CD14-positive monocyte (primary cell): ENCODE measurements around the gene ACSS1. TPM values are rescaled to one million over a fixed set of nuclear protein-coding genes. Genes with fewer than 3 reads are reported as not detected.
A peak's percentile ranks its signal among the peaks of the same experiment; 100 is the strongest.

Source experiments
- DNase-seq, 3 donors: peaks; one replicate each; pipeline ENCODE4 v3.0.0-alpha.2; 2011 to 2022
- H2AFZ ChIP-seq: 2 replicates; pipeline ENCODE4 v1.6.0; 2012; ENCODE audit warnings: mild to moderate bottlenecking, low read depth, low read length, inconsistent platforms; ENCODE audit not compliant: insufficient read depth, poor library complexity, severe bottlenecking
- H3K27ac ChIP-seq, 2 donors: 1 replicate in 1 of 2; 2 replicates in 1 of 2; pipeline ENCODE4 v1.5.1; 2012 to 2013; ENCODE audit warnings: low read length in 2 of 2, control low read depth in 1 of 2, inconsistent platforms in 1 of 2, low read depth in 1 of 2, mild to moderate bottlenecking in 1 of 2
- H3K27me3 ChIP-seq, 2 donors: one replicate each; pipeline versions ENCODE4 v1.6.0 to v1.6.1; 2011 to 2013; ENCODE audit warnings: low read length in 2 of 2; ENCODE audit not compliant: control insufficient read depth in 2 of 2, insufficient read depth in 2 of 2
- H3K36me3 ChIP-seq, 2 donors: replicated peaks in 1 of 2; 1 replicate in 1 of 2; 2 replicates in 1 of 2; pipeline versions ENCODE4 v1.5.1 to v1.6.1; 2012 to 2013; ENCODE audit warnings: low read length in 2 of 2, control low read depth in 1 of 2, inconsistent platforms in 1 of 2, mild to moderate bottlenecking in 1 of 2; ENCODE audit not compliant: insufficient read depth in 2 of 2, control insufficient read depth in 1 of 2
- H3K4me1 ChIP-seq, 2 donors: 1 replicate in 1 of 2; 2 replicates in 1 of 2; pipeline versions ENCODE4 v1.5.1 to v1.6.1; 2012 to 2013; ENCODE audit warnings: low read length in 2 of 2, control low read depth in 1 of 2, inconsistent platforms in 1 of 2, mild to moderate bottlenecking in 1 of 2, moderate library complexity in 1 of 2; ENCODE audit not compliant: insufficient read depth in 2 of 2, control insufficient read depth in 1 of 2
- H3K4me2 ChIP-seq: replicated peaks from 2 replicates; pipeline ENCODE3; 2012; ENCODE audit warnings: low read length, moderate library complexity, mild to moderate bottlenecking; ENCODE audit not compliant: poor library complexity, severe bottlenecking; ENCODE audit errors: extremely low read depth
- H3K4me3 ChIP-seq, 3 experiments: fragments of 200-600 bp in 1 of 3; sonication (generic) in 1 of 3; replicated peaks in 1 of 3; 1 replicate in 2 of 3; 2 replicates in 1 of 3; pipeline ENCODE4 v1.5.1; 2011 to 2013; ENCODE audit warnings: low read length in 3 of 3, mild to moderate bottlenecking in 3 of 3, control low read depth in 2 of 3, low read depth in 2 of 3, inconsistent platforms in 1 of 3, moderate library complexity in 1 of 3
- H3K79me2 ChIP-seq: 2 replicates; pipeline ENCODE4 v1.6.0; 2012; ENCODE audit warnings: mild to moderate bottlenecking, control low read depth, inconsistent platforms, low read length, moderate library complexity; ENCODE audit not compliant: insufficient read depth
- H3K9ac ChIP-seq: 2 replicates; pipeline ENCODE4 v1.6.0; 2017; ENCODE audit warnings: low read length, mild to moderate bottlenecking; ENCODE audit not compliant: insufficient read depth, poor library complexity, severe bottlenecking
- H3K9me3 ChIP-seq, 2 donors: replicated peaks in 1 of 2; 1 replicate in 1 of 2; 2 replicates in 1 of 2; pipeline versions ENCODE4 v1.5.1 to v1.6.1; 2012 to 2013; ENCODE audit warnings: low read length in 2 of 2, control low read depth in 1 of 2; ENCODE audit not compliant: control insufficient read depth in 1 of 2, insufficient read depth in 1 of 2
- H4K20me1 ChIP-seq: 2 replicates; pipeline ENCODE4 v1.6.0; 2012; ENCODE audit warnings: mild to moderate bottlenecking, low read length, control low read depth, moderate library complexity; ENCODE audit not compliant: insufficient read depth
- H3K27ac Mint-ChIP-seq, 7 donors: one replicate each; pipeline ENCODE4 v1.8.0; 2020; ENCODE audit warnings: mild to moderate bottlenecking in 7 of 7, mixed read lengths in 7 of 7, moderate library complexity in 6 of 7, inconsistent platforms in 2 of 7
- H3K27me3 Mint-ChIP-seq, 3 donors: one replicate each; pipeline ENCODE4 v1.8.0; 2021 to 2022; ENCODE audit warnings: low read depth in 3 of 3, mild to moderate bottlenecking in 3 of 3, mixed read lengths in 3 of 3, moderate library complexity in 3 of 3, inconsistent platforms in 1 of 3
- H3K36me3 Mint-ChIP-seq, 2 donors: one replicate each; pipeline ENCODE4 v1.8.0; 2020; ENCODE audit warnings: mixed read lengths in 2 of 2, inconsistent platforms in 1 of 2, mild to moderate bottlenecking in 1 of 2
- H3K4me1 Mint-ChIP-seq: one replicate; pipeline ENCODE4 v1.8.0; 2020; ENCODE audit warnings: mild to moderate bottlenecking, mixed read lengths
- H3K4me3 Mint-ChIP-seq, 2 donors: one replicate each; pipeline ENCODE4 v1.8.0; 2020; ENCODE audit warnings: mild to moderate bottlenecking in 2 of 2, mixed read lengths in 2 of 2, moderate library complexity in 1 of 2
- H3K9me3 Mint-ChIP-seq, 7 donors: one replicate each; pipeline ENCODE4 v1.8.0; 2020 to 2022; ENCODE audit warnings: mixed read lengths in 7 of 7, mild to moderate bottlenecking in 6 of 7, moderate library complexity in 6 of 7, inconsistent platforms in 2 of 7
- CTCF ChIP-seq: fragments of 200-600 bp; IDR thresholded peaks from one replicate; pipeline ENCODE4 v1.8.0; 2022; ENCODE audit warnings: antibody characterized with exemption, mild to moderate bottlenecking
- WGBS: methylation state at CpG from one replicate; pipeline ENCODE4 v1.1.5; 2013; ENCODE audit warnings: missing lambda C conversion rate; ENCODE audit not compliant: insufficient coverage; 5-methylcytosine and 5-hydroxymethylcytosine counted together
- intact Hi-C, 2 donors: fragments of 100-400 bp; cut with micrococcal nuclease; formaldehyde crosslinking; loops; one replicate each; pipeline versions ENCODE4 v1.15.0 to v1.15.1; 2023
- polyA plus RNA-seq, 3 donors: library from polyadenylated mRNA; depleted of rRNA in 1 of 3; unstranded in 2 of 3; stranded (reverse) in 1 of 3; fragments of 300-500 nt in 2 of 3; fragments of >200 nt in 1 of 3; fragmentation: Illumina TruSeq in 2 of 3; gene quantifications; 1 replicate in 2 of 3; 2 replicates in 1 of 3; pipeline ENCODE4 v1.2.3, GENCODE V29; 2012 to 2021

Gene ACSS1
- polyA plus RNA-seq, 3 donors: 26.6 to 32.0 (median 27.6) TPM

DNA sequence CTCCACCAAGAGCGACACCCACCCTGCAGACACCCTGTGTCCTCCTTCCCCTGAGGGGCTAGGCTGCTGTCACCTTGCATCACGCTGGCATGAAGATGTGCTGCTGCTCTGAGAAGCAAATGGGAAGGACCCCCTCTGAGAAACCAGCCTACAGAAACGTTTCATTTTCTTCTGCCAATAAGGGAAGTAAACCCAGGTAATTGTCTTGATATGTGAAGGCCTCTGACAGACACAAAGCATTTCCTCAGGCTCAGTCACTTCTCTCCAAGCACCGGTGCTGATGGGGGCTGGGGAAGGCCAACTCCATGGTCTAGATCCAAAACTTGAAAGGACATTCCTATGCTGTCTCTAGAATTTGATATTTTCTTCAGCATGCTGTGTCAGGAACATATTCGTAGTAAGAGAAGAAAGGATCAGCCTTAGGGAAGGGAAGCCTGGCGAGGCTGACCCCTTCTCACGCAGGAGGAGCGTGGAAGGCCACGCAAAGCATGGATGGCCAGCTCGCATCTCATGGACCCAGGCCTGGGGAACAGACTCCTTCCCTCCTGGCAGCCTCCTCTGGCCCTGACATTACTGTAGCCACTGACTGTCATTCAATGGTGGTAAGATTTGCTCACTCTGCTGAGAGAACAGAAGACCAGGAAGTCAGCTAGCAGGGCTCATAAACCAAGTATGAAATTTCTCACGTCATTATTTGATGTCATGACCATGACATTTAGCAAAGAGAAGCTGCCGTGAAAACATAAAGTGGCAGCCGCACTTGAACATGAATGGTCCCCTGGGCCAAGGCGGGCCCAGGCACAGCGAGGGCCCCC is 20.4 kb downstream of the ACSS1 start:
- 87% methylated on average over 10 of the region's 15 CpGs for WGBS
- Histone ChIP-seq H3K9me3 (no peaks in the 10 kb centered on the region), H2AFZ (no peak overlapping the region), H4K20me1 (peaks cover 20% of the 10 kb centered on the region), H3K79me2 (peaks cover 3% of the 10 kb centered on the region), H3K4me3 (no peak overlapping the region), H3K4me1 (peaks cover 17 to 20% of the 10 kb centered on the region in 2 donors), H3K27ac (no peak overlapping the region), H3K4me2 (no peak overlapping the region), H3K9ac (no peak overlapping the region), H3K36me3 (peaks cover 0 to 10% of the 10 kb centered on the region in 2 donors), H3K27me3 (no peaks in the 10 kb centered on the region)
- H3K27ac Mint-ChIP-seq: peak overlapping the region in 6 of 7 donors; percentile 14 to 72 (median 37)
- no peaks in the 10 kb centered on the region for H3K27me3 Mint-ChIP-seq
- no peak for TF ChIP-seq CTCF
- H3K4me3 Mint-ChIP-seq: no peak overlapping the region
- no peaks in the 10 kb centered on the region for H3K9me3 Mint-ChIP-seq
- peaks cover 3 to 10% of the 10 kb centered on the region in 2 donors for H3K36me3 Mint-ChIP-seq
- intact Hi-C loops: no loop called here
- H3K4me1 Mint-ChIP-seq: peaks cover 28% of the 10 kb centered on the region
- DNase-seq: no peak

- 40% methylated on average over 2 of the region's 7 CpGs for WGBS
- Histone ChIP-seq H3K79me2 (no peaks in the 10 kb centered on the region), H3K4me2 (no peak overlapping the region), H3K4me1 (peaks cover 14 to 15% of the 10 kb centered on the region in 2 donors), H3K4me3 (no peak overlapping the region), H3K36me3 (peaks cover 0 to 10% of the 10 kb centered on the region in 2 donors), H3K27ac (peak overlapping the region in 1 of 2 donors; percentile 50), H2AFZ (no peak overlapping the region), H3K9ac (no peak overlapping the region), H3K27me3 (no peaks in the 10 kb centered on the region), H4K20me1 (peaks cover 16% of the 10 kb centered on the region), H3K9me3 (no peaks in the 10 kb centered on the region)
- Mint-ChIP-seq H3K27me3 (no peaks in the 10 kb centered on the region), H3K4me3 (no peak overlapping the region), H3K9me3 (no peaks in the 10 kb centered on the region), H3K27ac (peak overlapping the region in 4 of 7 donors; percentile 25 to 50 (median 38)), H3K36me3 (peaks cover 3 to 12% of the 10 kb centered on the region in 2 donors), H3K4me1 (peaks cover 25% of the 10 kb centered on the region)
- DNase-seq: no peak
- intact Hi-C loops: no loop called here
- TF ChIP-seq CTCF: no peak
These were observed 21.5 kb downstream of the ACSS1 start for GRCh38 chr20:25036331-25036936.
